Measurements from ENCODE around the gene KCNQ1OT1.

The KCNQ1OT1 gene

GRCh38 chr11:2567026-2567671 is 132.6 kb downstream of the KCNQ1OT1 start:
- no peak overlapping the region for H3K4me2 ChIP-seq (ENCODE audit: low read length)
- no peaks in the 10 kb centered on the region for H3K27me3 ChIP-seq (ENCODE audit: low read depth, low read length)
- TF ChIP-seq CTCF (IDR thresholded peaks at IDR 0.05; ENCODE audit: low read depth, low read length) (no peak), EZH2phosphoT487 (IDR thresholded peaks at IDR 0.05; ENCODE audit: low read depth) (no peak)

GRCh38 chr11:2566223-2567025 is 133.4 kb downstream of the KCNQ1OT1 start:
- Histone ChIP-seq H4K20me1 (ENCODE audit: insufficient read depth, low read length) (no peaks in the 10 kb centered on the region), H3K9ac (ENCODE audit: low read length) (no peak overlapping the region), H2AFZ (ENCODE audit: low read depth, low read length) (no peak overlapping the region), H3K27me3 (ENCODE audit: low read depth, low read length) (no peaks in the 10 kb centered on the region), H3K79me2 (ENCODE audit: low read length) (no peaks in the 10 kb centered on the region), H3K36me3 (replicated peaks; ENCODE audit: low read depth, low read length) (no peaks in the 10 kb centered on the region), H3K9me3 (ENCODE audit: insufficient read depth, low read length) (no peaks in the 10 kb centered on the region), H3K4me1 (ENCODE audit: low read length) (no peaks in the 10 kb centered on the region), H3K4me3 (ENCODE audit: low read length) (no peak overlapping the region), H3K4me2 (ENCODE audit: low read length) (no peak overlapping the region), H3K27ac (ENCODE audit: low read length) (no peak overlapping the region)
- TF ChIP-seq CTCF (IDR thresholded peaks at IDR 0.05; ENCODE audit: low read depth, low read length) (no peak), EZH2phosphoT487 (IDR thresholded peaks at IDR 0.05; ENCODE audit: low read depth) (no peak)

More at GRCh38 chr11:2567026-2567671, 132.6 kb downstream of the KCNQ1OT1 start:
- no peak overlapping the region for H3K27ac ChIP-seq (ENCODE audit: low read length)
- no peak overlapping the region for H2AFZ ChIP-seq (ENCODE audit: low read depth, low read length)
- H3K9me3 ChIP-seq (ENCODE audit: insufficient read depth, low read length): no peaks in the 10 kb centered on the region
- H3K79me2 ChIP-seq (ENCODE audit: low read length): no peaks in the 10 kb centered on the region
- no peak overlapping the region for H3K4me3 ChIP-seq (ENCODE audit: low read length)
- no peaks in the 10 kb centered on the region for H4K20me1 ChIP-seq (ENCODE audit: insufficient read depth, low read length)
- no peaks in the 10 kb centered on the region for H3K36me3 ChIP-seq (replicated peaks; ENCODE audit: low read depth, low read length)
- H3K4me1 ChIP-seq (ENCODE audit: low read length): no peaks in the 10 kb centered on the region
- H3K9ac ChIP-seq (ENCODE audit: low read length): no peak overlapping the region

- no peak overlapping the region for H3K4me2 ChIP-seq (ENCODE audit: low read length)
- H3K36me3 ChIP-seq (replicated peaks; ENCODE audit: low read depth, low read length): no peaks in the 10 kb centered on the region
- H2AFZ ChIP-seq (ENCODE audit: low read depth, low read length): no peak overlapping the region
- no peak overlapping the region for H3K9ac ChIP-seq (ENCODE audit: low read length)
- no peaks in the 10 kb centered on the region for H4K20me1 ChIP-seq (ENCODE audit: insufficient read depth, low read length)
- H3K9me3 ChIP-seq (ENCODE audit: insufficient read depth, low read length): no peaks in the 10 kb centered on the region
- H3K27ac ChIP-seq (ENCODE audit: low read length): no peak overlapping the region
- no peaks in the 10 kb centered on the region for H3K4me1 ChIP-seq (ENCODE audit: low read length)
- H3K27me3 ChIP-seq (ENCODE audit: low read depth, low read length): no peaks in the 10 kb centered on the region
- H3K79me2 ChIP-seq (ENCODE audit: low read length): no peaks in the 10 kb centered on the region
- TF ChIP-seq CTCF (IDR thresholded peaks at IDR 0.05; ENCODE audit: low read depth, low read length) (no peak), EZH2phosphoT487 (IDR thresholded peaks at IDR 0.05; ENCODE audit: low read depth) (no peak)
- no peak overlapping the region for H3K4me3 ChIP-seq (ENCODE audit: low read length)
Measured at GRCh38 chr11:2565447-2566222, 134.2 kb downstream of the KCNQ1OT1 start.

Data from OCI-LY3 (cell line).